K562 (cell line): Measurements from ENCODE around the gene CEP295NL. TPM values are rescaled to one million over a fixed set of nuclear protein-coding genes. Genes with fewer than 3 reads are reported as not detected.

ENCODE experiments used
- CTCF ChIP-seq, 3 experiments: IDR thresholded peaks in 2 of 3; conservative IDR thresholded peaks in 1 of 3; 2 replicates each; pipeline ENCODE4 v1.5.1; 2011 to 2012; ENCODE audit warnings: low read length in 3 of 3, mild to moderate bottlenecking in 3 of 3, control low read depth in 2 of 3, improper control_type of control experiment in 1 of 3, inconsistent platforms in 1 of 3, low read depth in 1 of 3, mixed read lengths in 1 of 3, moderate library complexity in 1 of 3; ENCODE audit not compliant: insufficient read depth in 2 of 3
- DDX20 ChIP-seq: fragments of 450-650 bp; IDR thresholded peaks from 2 replicates; pipeline ENCODE4 v1.6.1; 2016; ENCODE audit warnings: missing genetic modification characterization, low read depth, mild to moderate bottlenecking, missing compliant biosample characterization, moderate library complexity
- EP300 ChIP-seq: IDR thresholded peaks from 2 replicates; pipeline ENCODE4 v1.6.1; 2012; ENCODE audit warnings: low read length, improper control_type of control experiment
- FOXO4 ChIP-seq: fragments of 450-650 bp; formaldehyde crosslinking; IDR thresholded peaks from 2 replicates; pipeline ENCODE4 v1.4.0; 2020; ENCODE audit warnings: mild to moderate bottlenecking, moderate library complexity
- HDAC1 ChIP-seq, 2 experiments: fragments of 450-650 bp; IDR thresholded peaks; 2 replicates each; pipeline ENCODE4 v1.6.1; 2016 to 2017; ENCODE audit warnings: inconsistent platforms in 1 of 2, mild to moderate bottlenecking in 1 of 2, moderate library complexity in 1 of 2
- HNRNPL ChIP-seq: fragments of 200-400 bp; formaldehyde crosslinking; IDR thresholded peaks from 2 replicates; pipeline ENCODE4 v1.6.1; 2017; ENCODE audit warnings: low read depth, mild to moderate bottlenecking, low read length
- JUND ChIP-seq, 2 experiments: IDR thresholded peaks; 2 replicates in 1 of 2; 3 replicates in 1 of 2; pipeline ENCODE4 v1.6.1; 2011; ENCODE audit warnings: borderline replicate concordance in 2 of 2, low read depth in 2 of 2, low read length in 2 of 2, improper control_type of control experiment in 1 of 2, missing biosample characterization in 1 of 2, missing genetic modification characterization in 1 of 2, missing genetic modification reagents in 1 of 2
- RBM22 ChIP-seq: fragments of 200-400 bp; formaldehyde crosslinking; IDR thresholded peaks from 2 replicates; pipeline ENCODE4 v1.6.1; 2018; ENCODE audit warnings: low read length, low read depth; ENCODE audit not compliant: poor library complexity, severe bottlenecking
- SIN3A ChIP-seq, 2 experiments: fragments of 150-350 bp in 1 of 2; IDR thresholded peaks; 2 replicates each; pipeline ENCODE4 v1.6.1; 2011 to 2016; ENCODE audit warnings: borderline replicate concordance in 2 of 2, low read depth in 2 of 2, low read length in 2 of 2, mild to moderate bottlenecking in 2 of 2, moderate library complexity in 2 of 2; ENCODE audit not compliant: control insufficient read depth in 1 of 2
- TBP ChIP-seq: optimal IDR thresholded peaks from 2 replicates; pipeline ENCODE3; 2011; ENCODE audit warnings: low read depth, low read length, improper control_type of control experiment
- TCF3 ChIP-seq: sonication (generic); formaldehyde crosslinking; IDR thresholded peaks from 2 replicates; pipeline ENCODE4 v1.4.0; 2020; ENCODE audit warnings: mild to moderate bottlenecking, missing genetic modification reagents
- TEAD1 ChIP-seq, 2 experiments: fragments of 450-650 bp in 1 of 2; sonication (generic) in 1 of 2; formaldehyde crosslinking; IDR thresholded peaks; 2 replicates each; pipeline versions ENCODE4 v1.4.0 to v1.8.0; 2020 to 2022; ENCODE audit warnings: mild to moderate bottlenecking in 2 of 2, missing genetic modification reagents in 1 of 2
- ZNF140 ChIP-seq: fragments of 250-450 bp; sonication (Bioruptor Pico); IDR thresholded peaks from 2 replicates; pipeline ENCODE4 v1.8.0; 2021; ENCODE audit warnings: moderate library complexity, mild to moderate bottlenecking, inconsistent platforms
- ZNF165 ChIP-seq: fragments of 250-450 bp; sonication (Bioruptor Pico); IDR thresholded peaks from 2 replicates; pipeline ENCODE4 v1.4.0; 2020; ENCODE audit warnings: borderline replicate concordance
- polyA plus RNA-seq, 8 experiments: library from polyadenylated mRNA; depleted of rRNA in 4 of 8; stranded (reverse) in 5 of 8; unstranded in 3 of 8; fragments of >200 nt; fragmentation: Nextera tagmentation in 2 of 8; fragmentation: Illumina TruSeq in 1 of 8; extraction: Ambion mirVana in 2 of 8; extraction: Trizol in 1 of 8; gene quantifications; 2 replicates each; pipeline versions ENCODE4 v1.2.1 to v1.2.3, GENCODE V29; 2011 to 2014; ENCODE audit warnings: inconsistent platforms in 1 of 8, missing spikeins in 1 of 8
- total RNA-seq, 7 experiments: library from RNA; depleted of rRNA in 6 of 7; stranded (reverse); fragments of >200 nt in 6 of 7; fragmentation: Illumina TruSeq in 2 of 7; extraction: Trizol in 2 of 7; gene quantifications; 2 replicates each; pipeline versions ENCODE4 v1.2.1 to v1.2.3, GENCODE V29; 2011 to 2021; ENCODE audit warnings: low replicate concordance in 1 of 7
- TF ChIP-seq, protein P1 (sequence below): sonication (generic); formaldehyde crosslinking; IDR thresholded peaks from 2 replicates; pipeline ENCODE4 v1.8.0; 2022; ENCODE audit warnings: missing genetic modification reagents, mild to moderate bottlenecking, borderline replicate concordance
- TF ChIP-seq, protein P2 (sequence below), 3 experiments: fragments of 200-800 bp in 1 of 3; sonication (Bioruptor generic) in 1 of 3; sonication (generic) in 1 of 3; formaldehyde crosslinking in 1 of 3; IDR thresholded peaks; 2 replicates each; pipeline versions ENCODE4 v1.6.1 to v1.8.0; 2016 to 2022; ENCODE audit warnings: mild to moderate bottlenecking in 2 of 3, missing compliant biosample characterization in 2 of 3, missing genetic modification characterization in 2 of 3, missing genetic modification reagents in 1 of 3

Gene CEP295NL
- total and polyA plus RNA-seq, 9 of the 15 experiments (the other 6 are each of a cell fraction or from before 2014, with no cell fraction given) = not detected

GRCh38 chr17:78840780-78841611 lies 62.0 kb downstream of the CEP295NL start, which contains the start of gene USP36 (continued):
- peak; percentile 93 for TF ChIP-seq JUND (IDR thresholded peaks at IDR 0.05; ENCODE audit: borderline replicate concordance, low read depth, low read length)
- TF ChIP-seq JUND (tag; IDR thresholded peaks at IDR 0.05; ENCODE audit: borderline replicate concordance, low read depth, low read length) = peak; percentile 85; the same call in 1 of the 3 replicates
- TF ChIP-seq, protein P1, sequence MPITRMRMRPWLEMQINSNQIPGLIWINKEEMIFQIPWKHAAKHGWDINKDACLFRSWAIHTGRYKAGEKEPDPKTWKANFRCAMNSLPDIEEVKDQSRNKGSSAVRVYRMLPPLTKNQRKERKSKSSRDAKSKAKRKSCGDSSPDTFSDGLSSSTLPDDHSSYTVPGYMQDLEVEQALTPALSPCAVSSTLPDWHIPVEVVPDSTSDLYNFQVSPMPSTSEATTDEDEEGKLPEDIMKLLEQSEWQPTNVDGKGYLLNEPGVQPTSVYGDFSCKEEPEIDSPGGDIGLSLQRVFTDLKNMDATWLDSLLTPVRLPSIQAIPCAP (CRISPR knock-in tag) = no peak
- TF ChIP-seq TBP = peak; percentile 83
- TF ChIP-seq ZNF165 (CRISPR knock-in tag) = 0 out of 2 replicates have a peak, but pooled peaks have one; percentile 38
- TF ChIP-seq TCF3 (CRISPR knock-in tag) = no peak; the same call in 1 of the 2 replicates
- TF ChIP-seq SIN3A (IDR thresholded peaks at IDR 0.05; ENCODE audit: borderline replicate concordance in 2 of 2, control insufficient read depth in 1 of 2, low read depth in 2 of 2, low read length in 2 of 2) = peak in 1 of 2 experiments; percentile 88; a peak in 2 of 4 replicates
- TF ChIP-seq, protein P2, sequence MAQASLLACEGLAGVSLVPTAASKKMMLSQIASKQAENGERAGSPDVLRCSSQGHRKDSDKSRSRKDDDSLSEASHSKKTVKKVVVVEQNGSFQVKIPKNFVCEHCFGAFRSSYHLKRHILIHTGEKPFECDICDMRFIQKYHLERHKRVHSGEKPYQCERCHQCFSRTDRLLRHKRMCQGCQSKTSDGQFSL (CRISPR knock-in tag; IDR thresholded peaks at IDR 0.05) = 0 out of 2 replicates have a peak, but pooled peaks have one; percentile 53
- TF ChIP-seq, protein P2 (tag; IDR thresholded peaks at IDR 0.05) = no peak
- no peak for TF ChIP-seq FOXO4 (CRISPR knock-in tag)
- TF ChIP-seq DDX20 (tag) = no peak
- TF ChIP-seq EP300 = peak; percentile 38; the same call in 1 of the 2 replicates
- TF ChIP-seq TEAD1 (CRISPR knock-in tag; IDR thresholded peaks at IDR 0.05) = peak; percentile 53 to 58; a peak in 1 of 4 replicates
- no peak for TF ChIP-seq ZNF140
- 0 out of 2 replicates have a peak, but pooled peaks have one; percentile 4 for TF ChIP-seq HNRNPL
- TF ChIP-seq HDAC1 (IDR thresholded peaks at IDR 0.05) = peak in 1 of 2 experiments; percentile 92; a peak in 3 of 4 replicates
- peak; percentile 59 for TF ChIP-seq RBM22
- TF ChIP-seq CTCF (IDR thresholded peaks at IDR 0.05 in 2 of 3, conservative IDR thresholded peaks at IDR 0.05 in 1 of 3; ENCODE audit: insufficient read depth in 2 of 3, low read depth in 1 of 3, low read length in 3 of 3) = peak in 2 of 3 experiments; percentile 13 to 55; a peak in 2 of 6 replicates
